Measurements from ENCODE around the gene ACP3. TPM values are rescaled to one million over a fixed set of nuclear protein-coding genes. Genes with fewer than 3 reads are reported as not detected.
"Not testable (repeated sequence)": the region's sequence is repeated elsewhere in the genome, so short reads cannot be mapped to it uniquely, and the experiment has no call there.

ACP3 gene
- total and polyA plus RNA-seq, 9 donors = 0.33 to 11.3 (median 2.5) TPM

- TF ChIP-seq, protein P1, sequence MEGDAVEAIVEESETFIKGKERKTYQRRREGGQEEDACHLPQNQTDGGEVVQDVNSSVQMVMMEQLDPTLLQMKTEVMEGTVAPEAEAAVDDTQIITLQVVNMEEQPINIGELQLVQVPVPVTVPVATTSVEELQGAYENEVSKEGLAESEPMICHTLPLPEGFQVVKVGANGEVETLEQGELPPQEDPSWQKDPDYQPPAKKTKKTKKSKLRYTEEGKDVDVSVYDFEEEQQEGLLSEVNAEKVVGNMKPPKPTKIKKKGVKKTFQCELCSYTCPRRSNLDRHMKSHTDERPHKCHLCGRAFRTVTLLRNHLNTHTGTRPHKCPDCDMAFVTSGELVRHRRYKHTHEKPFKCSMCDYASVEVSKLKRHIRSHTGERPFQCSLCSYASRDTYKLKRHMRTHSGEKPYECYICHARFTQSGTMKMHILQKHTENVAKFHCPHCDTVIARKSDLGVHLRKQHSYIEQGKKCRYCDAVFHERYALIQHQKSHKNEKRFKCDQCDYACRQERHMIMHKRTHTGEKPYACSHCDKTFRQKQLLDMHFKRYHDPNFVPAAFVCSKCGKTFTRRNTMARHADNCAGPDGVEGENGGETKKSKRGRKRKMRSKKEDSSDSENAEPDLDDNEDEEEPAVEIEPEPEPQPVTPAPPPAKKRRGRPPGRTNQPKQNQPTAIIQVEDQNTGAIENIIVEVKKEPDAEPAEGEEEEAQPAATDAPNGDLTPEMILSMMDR (IDR thresholded peaks at IDR 0.05) = no peak
- TF ChIP-seq POLR2A (IDR thresholded peaks at IDR 0.05) (no peak), EP300 (IDR thresholded peaks at IDR 0.05) (no peak)
- intact Hi-C loops (cut with DNase I) = no loop called here
- Histone ChIP-seq H3K27me3 (no peaks in the 10 kb centered on the region), H3K4me3 (no peak overlapping the region), H3K9me3 (no peaks in the 10 kb centered on the region), H3K4me1 (ENCODE audit: insufficient read depth) (no peaks in the 10 kb centered on the region), H3K27ac (no peak overlapping the region), H3K36me3 (no peaks in the 10 kb centered on the region)
- 32 to 84% (median 56%) methylated on average over 8 of the region's 8 CpGs for WGBS, 3 donors
- DNase-seq = no peak
Observed at GRCh38 chr3:132386259-132386658, 69.1 kb downstream of the ACP3 start.

- H3K36me3 ChIP-seq; DNase-seq; H3K9me3 ChIP-seq; H3K27ac ChIP-seq; intact Hi-C loops (cut with DNase I); H3K27me3 ChIP-seq; H3K4me3 ChIP-seq; H3K4me1 ChIP-seq (ENCODE audit: insufficient read depth): not testable (repeated sequence)
- 61 to 77% (median 74%) methylated on average over 1 of the region's 1 CpG for WGBS, 3 donors
Observed at GRCh38 chr3:132392675-132393074, 75.5 kb downstream of the ACP3 start.

- Histone ChIP-seq H3K4me3 (no peak overlapping the region), H3K9me3 (no peaks in the 10 kb centered on the region), H3K4me1 (ENCODE audit: insufficient read depth) (no peaks in the 10 kb centered on the region), H3K36me3 (no peaks in the 10 kb centered on the region), H3K27me3 (no peaks in the 10 kb centered on the region), H3K27ac (no peak overlapping the region)
- WGBS, 3 donors = 12 to 23% (median 15%) methylated on average over 2 of the region's 2 CpGs
- DNase-seq = no peak
- no peak for TF ChIP-seq EP300 (IDR thresholded peaks at IDR 0.05)
- TF ChIP-seq, protein P1 (IDR thresholded peaks at IDR 0.05) = no peak
- TF ChIP-seq POLR2A (IDR thresholded peaks at IDR 0.05) = no peak
- intact Hi-C loops (cut with DNase I) = no loop called here
Observed at GRCh38 chr3:132394320-132394719, 77.1 kb downstream of the ACP3 start.

DNA sequence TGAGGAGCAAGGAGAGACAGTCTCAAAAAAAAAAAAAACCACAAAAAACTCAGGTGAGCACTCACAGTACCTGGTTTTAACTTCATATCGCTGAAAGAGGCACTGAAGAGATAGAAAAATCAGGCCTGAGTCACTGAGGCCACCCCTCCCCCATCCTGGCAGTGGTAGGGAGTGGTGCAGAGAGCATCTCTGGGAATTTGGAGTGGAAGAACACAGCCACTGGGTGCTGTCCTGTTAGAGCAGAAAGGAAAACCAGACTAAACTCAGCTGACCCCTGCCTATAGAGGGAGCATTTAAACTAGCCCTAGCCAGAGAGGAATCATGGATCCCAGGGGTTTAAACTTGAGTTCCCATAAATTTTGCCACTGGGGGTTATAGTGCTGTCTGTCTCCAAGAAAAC lies 77.9 kb downstream of the ACP3 start:
- WGBS, 3 donors = 68 to 90% (median 80%) methylated on average over 1 of the region's 1 CpG
- intact Hi-C loops (cut with DNase I) = no loop called here

DNA sequence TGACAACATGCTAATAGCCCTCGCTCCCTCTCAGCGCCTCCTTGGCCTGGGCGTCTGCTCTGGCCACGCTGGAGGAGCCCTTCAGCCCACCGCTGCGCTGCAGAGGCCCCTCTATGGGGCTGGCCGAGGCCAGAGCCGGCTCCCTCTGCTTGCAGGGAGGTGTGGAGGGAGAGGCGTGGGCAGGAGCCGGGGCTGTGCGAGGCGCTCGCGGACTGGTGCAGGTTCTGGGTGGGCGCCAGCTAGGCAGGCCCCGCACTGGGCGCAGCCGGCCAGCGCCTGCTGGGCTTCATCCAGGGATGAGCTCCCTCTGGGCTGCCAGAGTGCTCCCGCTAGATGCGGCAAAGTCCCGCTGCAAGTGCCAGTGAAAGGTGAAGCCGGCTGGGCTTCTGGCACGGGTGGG lies 79.0 kb downstream of the ACP3 start:
- intact Hi-C loops (cut with DNase I) = no loop called here
- TF ChIP-seq, protein P1 (IDR thresholded peaks at IDR 0.05) = no peak
- TF ChIP-seq POLR2A (IDR thresholded peaks at IDR 0.05) (no peak), EP300 (IDR thresholded peaks at IDR 0.05) (no peak)
- Histone ChIP-seq H3K36me3 (no peaks in the 10 kb centered on the region), H3K9me3 (no peaks in the 10 kb centered on the region), H3K4me3 (no peak overlapping the region), H3K27ac (no peak overlapping the region), H3K27me3 (no peaks in the 10 kb centered on the region), H3K4me1 (ENCODE audit: insufficient read depth) (no peaks in the 10 kb centered on the region)
- WGBS, 3 donors = 91 to 94% (median 93%) methylated on average over 24 of the region's 24 CpGs
- no peak for DNase-seq

More for the DNA sequence above, 77.9 kb downstream of the ACP3 start:
- no peaks in the 10 kb centered on the region for H3K36me3 ChIP-seq
- H3K27me3 ChIP-seq = no peaks in the 10 kb centered on the region
- TF ChIP-seq POLR2A (IDR thresholded peaks at IDR 0.05) (no peak), EP300 (IDR thresholded peaks at IDR 0.05) (no peak)
- TF ChIP-seq, protein P1 (IDR thresholded peaks at IDR 0.05) = no peak
- H3K4me3 ChIP-seq = no peak overlapping the region
- DNase-seq = no peak
- no peaks in the 10 kb centered on the region for H3K9me3 ChIP-seq
- no peaks in the 10 kb centered on the region for H3K4me1 ChIP-seq (ENCODE audit: insufficient read depth)
- no peak overlapping the region for H3K27ac ChIP-seq

GRCh38 chr3:132396776-132397175 lies 79.6 kb downstream of the ACP3 start:
- intact Hi-C loops (cut with DNase I); H3K36me3 ChIP-seq; H3K4me3 ChIP-seq; H3K27me3 ChIP-seq; DNase-seq; H3K9me3 ChIP-seq; H3K4me1 ChIP-seq (ENCODE audit: insufficient read depth); H3K27ac ChIP-seq: not testable (repeated sequence)
- 78 to 86% (median 78%) methylated on average over 8 of the region's 8 CpGs for WGBS, 3 donors

Data from ovary (tissue), 9 donors.